Measurements from ENCODE around the gene LTBR. TPM values are rescaled to one million over a fixed set of nuclear protein-coding genes. Genes with fewer than 3 reads are reported as not detected.

The LTBR gene
- polyA plus RNA-seq, 1 donor = 132 TPM

- WGBS (ENCODE audit: insufficient coverage, low lambda C conversion rate) = 100% methylated on average over 1 of the region's 9 CpGs
- DNase-seq = no peak
- peaks cover 31% of the 10 kb centered on the region for H3K4me1 ChIP-seq (ENCODE audit: control insufficient read depth, insufficient read depth, low read length)
Measured at GRCh38 chr12:6368906-6369525, 14.9 kb upstream of the LTBR start.

DNA sequence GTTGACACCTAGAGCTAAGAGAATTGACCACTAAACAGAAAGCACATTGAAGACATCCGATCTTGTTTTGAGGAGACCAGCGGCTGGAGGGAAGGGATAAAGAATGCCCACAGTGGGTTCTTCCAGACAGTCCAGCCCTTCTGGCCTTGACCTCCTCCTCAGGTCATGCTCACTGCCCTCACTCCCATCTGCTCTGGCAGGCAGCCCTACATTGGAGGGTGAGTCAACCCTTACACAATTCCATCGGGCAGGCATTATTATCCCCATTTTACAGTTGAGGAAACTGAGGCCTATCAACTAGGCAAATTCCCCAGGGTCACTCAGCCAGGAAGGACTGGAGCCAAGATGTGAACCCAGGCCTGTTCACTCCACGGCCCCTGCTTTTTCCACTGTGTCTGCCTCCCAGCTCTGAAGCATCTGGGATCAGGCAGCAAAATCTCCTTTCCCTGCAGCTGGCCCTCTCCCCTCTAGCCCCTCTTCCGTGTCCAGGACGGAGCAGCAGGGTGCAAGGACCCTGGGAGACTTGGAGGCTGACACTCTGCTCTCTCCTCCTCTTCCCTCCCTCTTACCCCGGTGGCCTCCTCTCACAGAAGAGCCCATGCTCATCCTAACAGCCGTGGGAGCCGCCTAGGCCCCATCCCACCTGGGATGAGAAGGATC, 13.9 kb upstream of the LTBR start:
- Histone ChIP-seq H3K4me3 (ENCODE audit: low read length) (no peak overlapping the region), H3K27ac (ENCODE audit: low read length) (no peak overlapping the region), H3K9me3 (ENCODE audit: control insufficient read depth, low read depth, low read length) (no peaks in the 10 kb centered on the region), H3K36me3 (ENCODE audit: control insufficient read depth, insufficient read depth, low read length) (no peaks in the 10 kb centered on the region), H3K27me3 (ENCODE audit: control insufficient read depth, insufficient read depth, low read length) (no peaks in the 10 kb centered on the region), H3K4me1 (ENCODE audit: control insufficient read depth, insufficient read depth, low read length) (peaks cover 33% of the 10 kb centered on the region)
- DNase-seq = no peak
- WGBS (ENCODE audit: insufficient coverage, low lambda C conversion rate) = no CpG with 5 or more reads among the region's 9 CpGs

More at GRCh38 chr12:6368906-6369525, 14.9 kb upstream of the LTBR start:
- no peaks in the 10 kb centered on the region for H3K27me3 ChIP-seq (ENCODE audit: control insufficient read depth, insufficient read depth, low read length)
- H3K27ac ChIP-seq (ENCODE audit: low read length) = no peak overlapping the region
- H3K4me3 ChIP-seq (ENCODE audit: low read length) = no peak overlapping the region
- H3K9me3 ChIP-seq (ENCODE audit: control insufficient read depth, low read depth, low read length) = no peaks in the 10 kb centered on the region
- no peaks in the 10 kb centered on the region for H3K36me3 ChIP-seq (ENCODE audit: control insufficient read depth, insufficient read depth, low read length)

GRCh38 chr12:6370576-6370935, 13.4 kb upstream of the LTBR start:
- WGBS (ENCODE audit: insufficient coverage, low lambda C conversion rate) = no CpG with 5 or more reads among the region's 4 CpGs
- H3K4me3 ChIP-seq (ENCODE audit: low read length) = no peak overlapping the region
- no peaks in the 10 kb centered on the region for H3K36me3 ChIP-seq (ENCODE audit: control insufficient read depth, insufficient read depth, low read length)
- H3K4me1 ChIP-seq (ENCODE audit: control insufficient read depth, insufficient read depth, low read length) = peaks cover 38% of the 10 kb centered on the region
- H3K27ac ChIP-seq (ENCODE audit: low read length) = peak overlapping the region; percentile 35
- DNase-seq = no peak
- H3K27me3 ChIP-seq (ENCODE audit: control insufficient read depth, insufficient read depth, low read length) = no peaks in the 10 kb centered on the region
- H3K9me3 ChIP-seq (ENCODE audit: control insufficient read depth, low read depth, low read length) = no peaks in the 10 kb centered on the region

- Histone ChIP-seq H3K4me1 (ENCODE audit: control insufficient read depth, insufficient read depth, low read length) (peaks cover 44% of the 10 kb centered on the region), H3K9me3 (ENCODE audit: control insufficient read depth, low read depth, low read length) (no peaks in the 10 kb centered on the region), H3K4me3 (ENCODE audit: low read length) (peak overlapping the region; percentile 1), H3K36me3 (ENCODE audit: control insufficient read depth, insufficient read depth, low read length) (no peaks in the 10 kb centered on the region), H3K27me3 (ENCODE audit: control insufficient read depth, insufficient read depth, low read length) (no peaks in the 10 kb centered on the region), H3K27ac (ENCODE audit: low read length) (peak overlapping the region; percentile 35)
- DNase-seq = peak; percentile 79 to 89
- no CpG with 5 or more reads among the region's 15 CpGs for WGBS (ENCODE audit: insufficient coverage, low lambda C conversion rate)
Measured at GRCh38 chr12:6370994-6371754, 12.8 kb upstream of the LTBR start.

- Histone ChIP-seq H3K27ac (ENCODE audit: low read length) (peak overlapping the region; percentile 48), H3K4me3 (ENCODE audit: low read length) (no peak overlapping the region), H3K9me3 (ENCODE audit: control insufficient read depth, low read depth, low read length) (no peaks in the 10 kb centered on the region), H3K4me1 (ENCODE audit: control insufficient read depth, insufficient read depth, low read length) (peaks cover 57% of the 10 kb centered on the region), H3K36me3 (ENCODE audit: control insufficient read depth, insufficient read depth, low read length) (no peaks in the 10 kb centered on the region), H3K27me3 (ENCODE audit: control insufficient read depth, insufficient read depth, low read length) (no peaks in the 10 kb centered on the region)
- 54% methylated on average over 3 of the region's 8 CpGs for WGBS (ENCODE audit: insufficient coverage, low lambda C conversion rate)
- peak in 1 of 2 donors; percentile 39 for DNase-seq
Measured at GRCh38 chr12:6372403-6373003, 11.5 kb upstream of the LTBR start.

DNA sequence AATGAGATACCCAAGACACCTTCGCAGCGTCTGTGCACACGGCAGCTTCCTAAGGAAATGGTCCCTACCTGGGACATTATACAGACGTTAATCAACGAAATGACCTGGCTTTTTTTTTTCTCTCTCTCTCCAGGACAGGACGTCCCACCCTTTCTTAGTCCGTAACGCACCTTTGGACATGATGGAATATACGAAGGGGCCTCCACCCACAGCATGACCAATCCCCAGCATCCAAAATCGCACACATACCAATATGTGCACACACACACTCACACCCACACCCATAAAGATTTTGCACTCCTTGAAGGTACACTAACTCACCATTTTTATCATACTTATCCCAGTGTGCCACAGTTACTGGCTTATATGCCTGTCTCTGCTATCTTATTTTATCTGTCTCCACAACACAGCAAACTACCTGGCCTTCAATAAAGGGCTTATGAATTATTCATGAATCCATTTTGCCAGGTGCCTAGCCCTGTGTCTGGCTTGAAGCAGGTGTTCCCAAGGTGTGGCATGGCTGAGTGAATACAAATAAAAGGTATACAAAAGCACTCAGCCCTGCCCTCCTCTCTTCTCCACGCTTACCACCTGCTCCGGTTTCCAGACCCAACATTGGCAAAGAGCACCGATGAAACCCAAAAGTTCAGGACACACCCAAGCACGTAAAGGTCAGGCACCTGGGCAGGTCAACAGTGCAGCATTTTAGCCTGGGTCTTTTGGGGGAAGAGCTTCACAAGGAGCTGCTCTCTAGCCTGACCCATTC, 10.8 kb upstream of the LTBR start:
- WGBS (ENCODE audit: insufficient coverage, low lambda C conversion rate) = 50% methylated on average over 2 of the region's 14 CpGs
- no peak overlapping the region for H3K4me3 ChIP-seq (ENCODE audit: low read length)
- H3K9me3 ChIP-seq (ENCODE audit: control insufficient read depth, low read depth, low read length) = no peaks in the 10 kb centered on the region
- H3K4me1 ChIP-seq (ENCODE audit: control insufficient read depth, insufficient read depth, low read length) = peaks cover 63% of the 10 kb centered on the region
- no peaks in the 10 kb centered on the region for H3K27me3 ChIP-seq (ENCODE audit: control insufficient read depth, insufficient read depth, low read length)
- peak overlapping the region; percentile 48 for H3K27ac ChIP-seq (ENCODE audit: low read length)
- DNase-seq = peak in 1 of 2 donors; percentile 50
- no peaks in the 10 kb centered on the region for H3K36me3 ChIP-seq (ENCODE audit: control insufficient read depth, insufficient read depth, low read length)

- Histone ChIP-seq H3K27ac (ENCODE audit: low read length) (peak overlapping the region; percentile 4), H3K4me1 (ENCODE audit: control insufficient read depth, insufficient read depth, low read length) (peaks cover 66% of the 10 kb centered on the region), H3K9me3 (ENCODE audit: control insufficient read depth, low read depth, low read length) (no peaks in the 10 kb centered on the region), H3K4me3 (ENCODE audit: low read length) (peak overlapping the region; percentile 14), H3K27me3 (ENCODE audit: control insufficient read depth, insufficient read depth, low read length) (no peaks in the 10 kb centered on the region), H3K36me3 (ENCODE audit: control insufficient read depth, insufficient read depth, low read length) (no peaks in the 10 kb centered on the region)
- no peak for DNase-seq
- WGBS (ENCODE audit: insufficient coverage, low lambda C conversion rate) = no CpG with 5 or more reads among the region's 24 CpGs
Measured at GRCh38 chr12:6374028-6374785, 9.8 kb upstream of the LTBR start.

- no peak for DNase-seq
- whole genome bisulfite sequencing (ENCODE audit: insufficient coverage, low lambda C conversion rate) = 100% methylated on average over 1 of the region's 7 CpGs
- Histone ChIP-seq H3K9me3 (ENCODE audit: control insufficient read depth, low read depth, low read length) (no peaks in the 10 kb centered on the region), H3K36me3 (ENCODE audit: control insufficient read depth, insufficient read depth, low read length) (no peaks in the 10 kb centered on the region), H3K27ac (ENCODE audit: low read length) (peak overlapping the region; percentile 4), H3K27me3 (ENCODE audit: control insufficient read depth, insufficient read depth, low read length) (no peaks in the 10 kb centered on the region), H3K4me1 (ENCODE audit: control insufficient read depth, insufficient read depth, low read length) (peaks cover 66% of the 10 kb centered on the region), H3K4me3 (ENCODE audit: low read length) (peak overlapping the region; percentile 14)
Measured at GRCh38 chr12:6374786-6375160, 9.2 kb upstream of the LTBR start.

DNA sequence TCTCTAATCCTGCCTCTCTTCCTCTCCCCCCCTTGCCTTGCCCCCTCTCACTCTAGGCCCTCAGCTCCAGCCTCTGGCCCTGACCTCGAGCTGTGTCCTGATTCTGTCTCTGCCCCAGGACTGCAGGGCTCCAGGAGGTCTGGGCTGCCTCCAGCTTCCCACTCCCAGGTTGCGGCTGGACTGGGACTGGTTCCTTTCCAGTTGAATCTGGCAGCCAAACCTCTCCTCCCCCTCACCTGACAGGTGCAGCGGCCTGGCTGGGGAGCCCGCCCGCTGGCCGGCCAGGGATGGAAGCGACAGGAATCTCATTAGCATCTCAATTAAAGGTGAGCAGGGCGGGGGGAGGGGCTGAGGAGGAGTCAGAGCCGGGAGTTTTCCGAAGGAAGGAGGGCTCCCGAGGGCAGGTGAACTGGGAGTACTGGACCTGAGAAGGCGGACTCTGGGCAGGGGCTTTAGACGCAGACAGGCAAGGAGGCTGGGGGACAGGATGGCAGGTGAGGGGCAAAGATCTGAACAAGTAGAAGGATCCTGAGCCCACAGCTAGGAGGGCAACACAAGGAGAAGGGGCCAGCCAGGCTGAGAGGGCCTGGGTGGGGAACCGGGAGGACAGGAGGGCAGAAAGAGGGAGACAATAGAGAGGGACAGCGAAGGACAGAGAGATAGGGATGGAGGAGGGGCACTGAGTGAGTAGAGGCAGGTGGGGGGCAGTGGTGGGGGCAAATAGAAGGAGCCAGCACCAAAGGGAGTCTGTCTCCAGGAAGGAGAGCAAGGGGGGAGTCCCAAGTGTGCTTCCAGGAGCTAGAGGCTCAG, 8.5 kb upstream of the LTBR start, which contains the start of gene SCNN1A:
SCNN1A (minus strand) TSS at position 295 of the 810 bp plus-strand sequence. CDS start 780 bp downstream, outside the sequence.
- peak within 1 kb of the TSS; percentile 79 for H3K27ac ChIP-seq (ENCODE audit: low read length)
- no peaks in the 10 kb centered on the region for H3K9me3 ChIP-seq (ENCODE audit: control insufficient read depth, low read depth, low read length)
- DNase-seq = peak in 1 of 2 donors; percentile 39
- 33% methylated on average over 3 of the region's 15 CpGs for WGBS (ENCODE audit: insufficient coverage, low lambda C conversion rate)
- H3K36me3 ChIP-seq (ENCODE audit: control insufficient read depth, insufficient read depth, low read length) = no peaks in the 10 kb centered on the region
- peaks cover 59% of the 10 kb centered on the region for H3K4me1 ChIP-seq (ENCODE audit: control insufficient read depth, insufficient read depth, low read length)
- no peaks in the 10 kb centered on the region for H3K27me3 ChIP-seq (ENCODE audit: control insufficient read depth, insufficient read depth, low read length)
- H3K4me3 ChIP-seq (ENCODE audit: low read length) = peak within 1 kb of the TSS; percentile 14

Data from large intestine (tissue), 3 donors.